IPS-NIHi7 (cell line): ENCODE measurements around the gene CBFA2T2.
"Not testable (repeated sequence)": the region's sequence is repeated elsewhere in the genome, so short reads cannot be mapped to it uniquely, and the experiment has no call there.

Experiments
- DNase-seq: peaks from one replicate; pipeline ENCODE4 v3.0.0; 2012; ENCODE audit warnings: mixed read lengths; ENCODE audit errors: extremely low spot score

Gene CBFA2T2

GRCh38 chr20:33575282-33575681 lies 85.4 kb downstream of the CBFA2T2 start:
- no peak for DNase-seq

DNA sequence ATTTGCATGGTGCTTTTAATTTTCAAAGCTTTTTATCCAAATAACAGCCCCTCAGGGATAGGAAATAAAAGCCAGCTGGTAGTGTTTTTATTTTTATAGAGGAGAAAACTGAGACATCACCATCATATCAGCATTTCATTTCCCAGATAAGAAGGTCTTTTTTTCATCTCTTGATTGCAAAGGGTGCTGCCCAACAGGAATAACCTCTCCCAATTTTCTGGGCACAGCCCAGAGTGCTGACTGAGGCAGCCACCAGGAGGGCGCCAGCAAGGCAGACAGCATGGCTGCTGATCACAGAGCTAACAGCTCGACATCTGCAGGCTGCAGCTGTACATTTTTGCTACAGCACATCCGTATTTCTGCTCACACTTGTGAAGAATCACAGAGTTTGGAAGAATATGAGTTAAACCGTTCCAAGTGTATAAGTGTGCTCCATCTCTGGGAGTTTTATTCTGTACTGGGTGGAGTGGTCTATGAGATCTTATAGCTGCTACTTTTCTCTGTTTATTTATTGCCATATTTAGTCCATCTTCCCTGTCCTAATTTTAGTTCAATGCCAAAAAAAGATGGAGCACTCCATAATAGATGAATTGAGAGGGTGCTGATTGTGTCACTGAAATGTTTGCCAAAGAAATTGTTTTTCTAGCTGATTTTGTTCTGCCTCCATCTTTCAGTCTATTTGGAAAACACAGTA lies 86.7 kb downstream of the CBFA2T2 start:
- DNase-seq, result peak; percentile 16

GRCh38 chr20:33578510-33578909 lies 88.6 kb downstream of the CBFA2T2 start:
- DNase-seq, result no peak

DNA sequence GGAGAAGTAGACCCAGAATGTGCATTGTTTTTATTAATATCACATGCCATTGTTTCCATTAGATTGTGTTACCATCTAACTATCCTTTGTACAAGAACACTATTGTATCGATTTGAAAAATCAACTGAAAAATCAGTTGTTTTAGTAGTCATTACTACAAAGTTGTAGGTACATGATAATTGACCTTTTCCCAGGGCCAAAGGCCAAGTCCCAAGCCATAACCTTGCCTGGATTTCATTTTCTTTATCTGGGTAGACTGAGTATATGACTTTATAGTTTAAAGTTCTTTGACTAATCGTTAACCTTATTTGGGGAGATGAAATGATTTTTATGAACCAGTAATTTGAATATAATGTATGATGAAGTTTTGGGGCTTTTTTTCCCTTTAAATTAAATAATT lies 93.2 kb downstream of the CBFA2T2 start:
- DNase-seq, result no peak

DNA sequence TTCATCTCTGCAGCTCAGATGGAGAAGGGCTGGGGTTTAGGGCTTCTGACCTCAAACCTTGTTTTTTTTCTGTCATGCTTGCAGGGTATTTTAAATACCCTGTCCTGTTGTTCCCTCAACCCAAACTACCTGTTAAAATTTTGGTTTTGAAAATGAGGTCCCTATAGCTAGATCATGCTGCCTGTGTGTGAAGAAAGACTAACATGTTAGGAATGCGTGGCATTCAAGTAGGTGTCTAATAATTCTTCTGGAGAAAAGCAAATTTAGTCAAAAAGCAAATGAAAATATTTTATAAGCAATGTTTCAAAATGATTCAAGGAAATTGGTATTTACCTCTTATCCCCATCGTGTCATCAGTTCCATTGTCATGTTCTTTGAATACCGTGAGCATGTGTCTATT lies 95.1 kb downstream of the CBFA2T2 start:
- DNase-seq, result no peak

DNA sequence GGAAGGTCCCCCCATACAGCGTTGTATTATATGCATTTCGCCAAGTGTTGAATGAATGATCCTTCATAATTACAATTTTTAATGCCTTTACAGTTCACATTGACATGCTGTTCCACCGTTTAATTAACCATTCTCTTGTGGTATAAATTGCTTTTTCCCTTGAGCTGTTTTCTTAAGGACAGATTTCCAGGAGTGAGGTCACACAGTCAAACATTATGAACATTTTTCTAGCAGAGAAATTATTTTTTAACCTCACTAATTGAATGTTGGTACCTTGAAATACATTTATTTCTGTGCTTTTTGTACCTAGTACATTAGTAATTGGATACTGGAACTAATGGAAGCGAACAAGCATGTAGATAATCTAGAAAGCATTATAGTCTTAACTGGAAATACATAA lies 95.5 kb downstream of the CBFA2T2 start:
- DNase-seq, result no peak

DNA sequence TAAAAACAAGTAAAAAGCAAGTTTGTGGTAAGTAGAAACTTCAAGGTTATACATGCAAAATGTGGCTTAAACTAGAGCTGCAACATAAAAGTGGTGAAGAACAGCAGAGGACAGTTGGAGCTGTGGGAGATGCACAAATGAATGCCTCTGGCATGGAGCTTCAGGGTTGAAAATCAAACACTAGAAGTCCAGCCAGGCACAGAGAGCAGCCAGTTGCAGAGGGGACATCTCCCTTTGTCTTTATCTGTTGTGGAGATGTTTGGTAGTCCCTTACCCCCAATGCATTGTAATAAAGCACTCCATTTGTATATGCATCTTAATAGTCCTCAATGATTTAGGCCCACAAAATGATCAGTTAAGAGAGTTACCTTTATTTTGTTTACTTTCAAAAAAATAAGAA lies 99.2 kb downstream of the CBFA2T2 start:
- DNase-seq, result no peak

- DNase-seq, result not testable (repeated sequence)
Observed at GRCh38 chr20:33591901-33592300, 102.0 kb downstream of the CBFA2T2 start.

DNA sequence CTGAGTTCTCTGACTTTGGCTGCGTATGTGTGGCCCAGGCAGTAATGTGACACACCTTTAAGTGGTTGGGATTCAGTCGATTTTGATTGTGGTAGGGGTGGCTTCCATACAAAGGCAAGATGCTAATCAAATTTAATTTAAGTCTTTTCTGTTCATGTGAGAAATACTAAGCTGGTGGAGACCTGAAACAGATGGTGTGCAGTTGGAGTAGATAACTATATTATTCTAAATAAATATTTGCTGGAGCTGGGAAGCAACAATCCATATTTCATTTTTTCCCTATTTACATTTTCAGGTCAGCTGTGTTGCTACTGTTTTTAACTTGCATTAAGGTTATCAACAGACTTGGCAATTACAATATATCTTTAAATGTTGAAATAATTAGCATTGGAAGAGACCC lies 104.8 kb downstream of the CBFA2T2 start:
- no peak for DNase-seq

GRCh38 chr20:33600414-33600813 lies 110.5 kb downstream of the CBFA2T2 start:
- DNase-seq, result peak; percentile 29

DNA sequence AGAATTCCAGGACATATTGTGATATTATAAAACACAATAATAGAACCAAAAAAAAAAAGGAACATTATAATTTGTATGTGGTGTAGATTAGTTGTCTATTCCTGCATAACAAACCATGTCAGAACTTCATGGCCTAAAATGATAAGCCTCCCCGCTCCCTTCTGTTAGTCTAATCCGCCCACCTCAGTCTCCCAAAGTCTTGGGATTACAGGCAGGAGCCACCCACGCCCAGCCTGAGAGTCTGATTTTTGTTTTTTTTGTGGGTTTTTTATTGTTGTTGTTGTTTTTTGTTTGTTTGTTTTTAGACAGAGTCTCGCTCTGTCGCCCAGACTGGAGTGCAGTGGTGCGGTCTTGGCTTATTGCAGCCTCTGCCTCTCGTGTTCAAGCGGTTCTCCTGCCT lies 111.1 kb downstream of the CBFA2T2 start:
- DNase-seq, result no peak

DNA sequence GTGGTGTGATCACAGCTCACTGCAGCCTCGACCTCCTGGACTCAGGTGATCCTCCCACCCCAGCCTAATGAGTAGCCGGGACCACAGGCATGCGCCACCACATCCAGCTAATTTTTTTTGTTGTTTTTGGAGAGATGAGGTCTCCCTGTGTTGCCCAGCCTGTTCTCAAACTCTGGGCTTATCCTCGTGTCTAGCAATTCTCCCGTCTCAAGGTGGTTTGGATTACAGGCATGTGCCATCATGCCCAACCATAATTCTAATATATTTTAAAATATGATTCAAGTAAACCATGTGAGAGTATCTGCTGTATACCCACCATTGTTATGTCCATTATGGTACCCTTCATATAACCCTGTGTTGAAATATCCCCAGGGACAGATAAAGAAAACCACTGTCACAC lies 112.0 kb downstream of the CBFA2T2 start:
- DNase-seq, result no peak

- DNase-seq, result no peak
Observed at GRCh38 chr20:33602826-33603590, 113.1 kb downstream of the CBFA2T2 start.

GRCh38 chr20:33604084-33604990 lies 114.4 kb downstream of the CBFA2T2 start:
- DNase-seq, result no peak

- DNase-seq, result no peak
Observed at GRCh38 chr20:33604991-33605370, 115.1 kb downstream of the CBFA2T2 start.

GRCh38 chr20:33606118-33606771 lies 116.3 kb downstream of the CBFA2T2 start:
- no peak for DNase-seq

- no peak for DNase-seq
Observed at GRCh38 chr20:33609504-33609903, 119.6 kb downstream of the CBFA2T2 start.

DNA sequence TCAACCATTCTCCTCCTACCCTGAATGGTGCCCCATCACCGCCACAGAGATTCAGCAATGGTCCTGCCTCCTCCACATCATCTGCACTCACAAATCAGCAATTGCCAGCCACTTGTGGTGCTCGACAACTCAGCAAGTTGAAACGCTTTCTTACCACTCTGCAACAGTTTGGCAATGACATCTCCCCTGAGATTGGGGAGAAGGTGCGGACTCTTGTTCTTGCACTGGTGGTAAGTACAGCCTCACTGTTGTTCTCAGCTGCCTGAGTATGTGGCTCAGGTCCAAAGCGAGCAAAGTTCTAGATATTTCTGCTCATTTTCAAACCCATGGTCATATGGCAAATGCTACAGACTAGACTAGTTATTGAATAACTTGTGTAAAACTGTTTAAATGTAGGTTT lies 121.2 kb downstream of the CBFA2T2 start:
- DNase-seq, result no peak

DNA sequence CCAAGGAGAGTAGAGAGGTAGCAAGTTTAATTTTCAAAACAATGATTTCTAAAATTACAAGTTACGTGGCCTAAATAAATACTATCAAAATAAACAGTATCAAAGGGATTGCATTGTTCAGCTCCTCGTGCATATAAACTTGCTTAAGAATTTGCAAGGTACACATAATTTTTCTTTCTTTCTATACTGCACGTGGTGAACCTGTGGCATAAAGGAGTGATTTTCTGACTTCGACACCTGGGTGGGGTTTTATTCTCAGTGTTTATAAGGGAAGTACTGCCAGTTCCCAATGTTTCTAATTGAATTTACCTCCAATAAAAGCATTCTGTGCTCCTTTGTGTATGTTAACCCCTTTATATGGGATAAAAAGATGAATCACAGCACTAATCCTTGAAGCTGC lies 122.1 kb downstream of the CBFA2T2 start:
- DNase-seq, result no peak

DNA sequence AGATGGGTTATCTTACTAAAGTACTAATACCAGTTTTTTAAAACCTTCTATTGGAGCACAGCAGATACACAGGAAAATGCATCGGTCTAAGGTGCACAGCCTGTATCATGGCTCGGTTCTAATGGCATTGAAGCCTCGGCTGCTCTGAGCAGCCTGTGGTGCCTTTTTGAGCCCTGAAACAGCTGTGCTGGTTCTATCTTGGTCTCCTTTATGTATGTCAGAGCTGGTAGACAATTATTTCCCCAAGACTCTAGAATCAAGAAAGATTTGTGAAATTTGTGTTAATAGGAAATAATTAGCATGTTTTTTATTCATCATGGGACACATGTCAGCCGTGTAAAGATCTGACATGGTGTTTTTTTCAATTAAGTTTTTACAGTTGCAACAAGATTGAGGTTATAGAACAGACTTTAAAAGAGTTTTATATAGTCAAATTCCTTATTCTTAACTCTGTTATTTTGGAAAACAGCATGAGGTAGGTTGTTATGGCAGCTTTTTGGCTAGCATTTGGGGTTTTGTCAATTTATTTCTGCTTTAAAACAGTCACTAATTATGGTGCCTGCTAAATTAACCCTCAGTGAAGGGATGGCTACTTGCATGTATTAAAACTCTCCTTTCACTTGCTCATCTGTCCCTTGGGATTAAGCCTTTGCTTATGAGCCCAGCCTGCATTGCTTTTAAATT lies 132.0 kb downstream of the CBFA2T2 start:
- DNase-seq, result no peak

GRCh38 chr20:33622705-33623365 lies 132.9 kb downstream of the CBFA2T2 start:
- DNase-seq, result no peak
